GM19397 (cell line): ENCODE data around the gene AP4S1.
A peak's percentile ranks its signal among the peaks of the same experiment; 100 is the strongest.
"Not testable (repeated sequence)": the region's sequence is repeated elsewhere in the genome, so short reads cannot be mapped to it uniquely, and the experiment has no call there.

Source experiments
- ATAC-seq: cut with Tn5 transposase; IDR thresholded peaks from one replicate; pipeline ENCODE4 v1.9.1; 2021; ENCODE audit warnings: mild to moderate bottlenecking, moderate library complexity; ENCODE audit not compliant: unreplicated experiment

AP4S1 gene, protein sequence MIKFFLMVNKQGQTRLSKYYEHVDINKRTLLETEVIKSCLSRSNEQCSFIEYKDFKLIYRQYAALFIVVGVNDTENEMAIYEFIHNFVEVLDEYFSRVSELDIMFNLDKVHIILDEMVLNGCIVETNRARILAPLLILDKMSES

DNA sequence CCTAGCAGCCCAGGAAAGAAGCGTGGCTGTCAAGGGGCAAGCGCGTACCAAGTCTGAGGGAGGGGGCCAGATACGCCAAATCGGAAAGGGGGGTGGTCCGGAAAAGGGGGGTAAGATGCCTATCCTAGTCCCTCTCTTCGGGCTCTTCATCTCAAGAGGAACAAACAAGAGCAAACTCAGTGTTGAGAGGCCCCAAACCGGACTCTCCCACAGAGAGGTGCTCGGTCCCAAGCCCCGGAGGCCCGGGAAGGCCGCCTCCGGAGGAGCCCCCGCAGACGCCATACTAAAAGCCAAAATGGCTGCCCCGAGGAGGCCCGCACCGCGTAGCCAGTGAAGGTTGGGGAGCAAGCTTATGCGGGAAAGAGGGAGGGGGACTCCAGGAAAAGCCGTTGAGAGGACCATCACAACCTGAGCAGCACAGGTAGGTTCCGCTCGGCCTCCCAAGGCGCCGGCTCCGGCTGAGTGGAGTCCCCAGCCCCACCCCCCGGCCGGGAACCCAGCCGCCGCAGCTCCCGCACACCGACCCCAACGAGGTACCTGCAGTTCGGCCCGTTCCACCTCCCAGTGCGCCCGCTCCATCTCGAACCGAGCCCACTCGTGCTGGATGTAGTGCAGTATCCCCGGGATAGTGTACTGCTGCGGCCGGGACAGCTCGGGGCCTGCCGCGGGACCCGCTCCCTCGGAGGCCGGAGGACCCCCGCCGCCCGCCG is at the start of gene AP4S1:
TSS of gene AP4S1 (plus strand) at position 283 of the 710 bp plus-strand sequence. CDS start 40,548 bp downstream, outside the sequence.
- ATAC-seq = peak; percentile 19

DNA sequence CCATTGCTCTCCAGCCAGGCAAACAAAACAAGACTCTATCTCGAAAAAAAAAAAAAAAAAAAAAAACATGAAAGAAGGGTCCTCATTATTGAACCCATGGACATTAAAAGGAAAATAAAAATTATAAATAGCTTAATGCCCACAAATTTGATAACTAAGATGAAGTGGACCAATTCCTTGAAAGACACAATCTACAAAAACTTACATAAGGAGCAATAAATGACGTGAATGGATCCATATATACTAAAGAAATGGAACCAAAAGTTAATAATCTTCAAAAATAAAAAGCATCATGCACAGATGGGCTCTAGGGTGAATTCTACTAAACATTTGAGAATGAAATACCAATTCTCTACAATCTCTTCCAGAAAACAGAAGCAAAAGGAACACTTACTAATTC is 47.7 kb upstream of the AP4S1 start:
- no peak for ATAC-seq

DNA sequence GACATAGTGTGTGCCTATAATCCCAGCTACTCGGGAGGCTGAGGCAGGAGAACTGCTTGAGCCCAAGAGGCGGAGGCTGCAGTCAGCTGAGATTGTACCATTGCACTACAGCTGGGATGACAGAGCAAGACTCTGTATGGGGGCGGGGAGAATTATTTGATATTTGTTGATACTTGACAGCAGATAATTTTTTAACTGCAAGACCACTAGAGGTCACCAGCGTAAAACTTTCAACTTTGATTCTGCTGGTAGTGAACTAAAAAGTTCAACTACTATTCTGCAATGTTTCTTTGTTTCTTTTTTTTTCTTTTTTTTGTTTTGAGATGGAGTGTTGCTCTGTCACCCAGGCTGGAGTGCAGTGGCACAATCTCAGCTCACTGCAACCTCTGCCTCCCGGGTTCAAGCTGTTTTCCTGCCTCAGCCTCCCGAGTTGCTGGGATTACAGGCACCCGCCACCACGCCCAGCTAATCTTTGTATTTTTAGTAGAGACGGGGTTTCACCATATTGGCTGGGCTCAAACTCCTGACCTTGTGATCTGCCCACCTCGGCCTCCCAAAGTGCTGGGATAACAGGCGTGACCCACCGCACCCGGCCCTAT is 45.2 kb upstream of the AP4S1 start:
- not testable (repeated sequence) for ATAC-seq

DNA sequence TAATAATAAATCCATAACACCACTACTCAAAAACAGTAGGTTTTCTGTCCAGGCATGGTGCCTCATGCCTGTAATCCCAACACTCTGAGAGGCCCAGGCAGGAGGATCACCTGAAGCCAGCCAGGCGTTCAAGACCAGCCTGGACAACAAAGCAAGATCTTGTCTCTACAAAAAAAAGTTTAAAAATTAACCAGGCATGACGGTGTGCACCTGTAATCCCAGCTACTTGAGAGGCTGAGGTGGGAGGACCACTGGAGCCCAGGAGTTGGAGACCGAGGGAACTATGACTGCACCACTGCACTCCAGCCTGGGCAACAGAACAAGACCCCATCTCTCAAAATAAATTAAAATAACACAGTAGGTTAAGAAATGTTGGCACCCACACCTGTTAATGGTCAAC is 44.5 kb upstream of the AP4S1 start:
- ATAC-seq = no peak

DNA sequence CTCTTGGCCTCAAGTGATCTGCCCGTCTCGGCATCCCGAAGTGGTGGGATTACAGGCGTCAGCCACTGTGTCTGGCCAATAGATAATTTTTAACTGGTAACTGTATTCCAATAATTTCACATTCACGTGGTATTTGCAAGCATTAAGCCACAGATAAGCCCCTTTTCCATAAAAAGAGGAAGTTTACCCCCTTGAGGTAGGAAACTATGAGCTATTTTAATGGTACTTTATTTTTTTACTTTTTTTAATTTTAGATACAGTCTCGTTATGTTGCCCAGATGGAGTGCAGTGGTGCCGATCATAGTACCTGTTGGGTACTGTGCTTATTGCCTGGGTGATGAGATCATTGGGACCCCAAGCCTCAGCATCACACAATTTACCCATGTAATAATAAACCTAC is 42.9 kb upstream of the AP4S1 start:
- no peak for ATAC-seq

DNA sequence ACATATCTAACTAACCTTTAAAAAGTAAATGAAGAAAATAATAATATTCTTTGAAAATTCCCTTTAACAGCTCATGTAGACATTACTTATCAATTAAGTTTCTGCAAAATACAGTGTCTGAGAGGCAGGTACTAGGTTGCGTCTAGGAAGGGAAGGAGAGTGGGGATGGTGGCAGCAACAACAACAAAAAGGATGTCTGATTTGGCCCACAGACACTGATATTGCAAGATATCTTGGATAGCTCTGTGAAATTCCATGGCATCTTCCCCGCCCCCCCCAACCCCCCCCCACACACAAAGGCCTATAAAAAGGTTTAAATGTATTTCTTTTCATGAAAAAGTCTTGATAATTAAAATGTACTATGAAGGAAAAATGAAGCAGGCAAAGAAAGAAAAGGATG is 41.6 kb upstream of the AP4S1 start:
- no peak for ATAC-seq

DNA sequence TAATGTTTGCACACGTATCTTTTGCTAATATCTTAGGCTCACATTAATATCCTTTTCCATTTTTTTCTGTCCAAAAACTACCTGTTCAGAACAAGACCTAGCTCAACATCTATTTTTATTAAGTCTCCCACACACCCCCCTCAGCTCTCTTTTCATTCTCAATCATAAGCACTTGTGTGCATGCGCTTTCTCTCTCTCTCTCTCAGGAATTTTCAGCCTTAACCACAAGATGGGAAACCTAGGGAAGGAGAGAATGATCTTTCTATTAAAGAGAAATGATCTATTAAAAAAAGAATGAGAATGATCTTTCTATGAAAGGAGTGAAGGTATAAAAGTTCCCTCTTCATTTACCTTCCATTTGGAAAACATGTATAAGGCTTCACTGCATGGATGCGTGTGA is 39.7 kb upstream of the AP4S1 start:
- no peak for ATAC-seq

DNA sequence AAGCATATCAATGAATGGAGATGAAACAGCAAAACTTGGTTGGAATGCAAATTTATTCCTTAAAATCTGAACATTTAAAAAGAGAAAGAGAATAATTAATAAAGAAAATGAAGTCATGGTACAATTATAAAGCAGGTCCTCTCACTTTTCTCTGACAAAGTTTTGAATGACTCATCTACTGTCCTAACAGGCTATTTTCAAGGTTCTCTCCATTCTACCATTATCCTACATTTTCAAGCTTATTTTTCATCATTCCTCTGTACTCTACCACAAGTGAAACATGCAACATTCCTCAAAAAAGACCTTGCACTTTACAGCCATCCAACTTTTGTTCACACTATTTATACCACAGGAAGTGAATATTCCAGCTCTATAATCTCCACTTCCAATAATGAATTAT is 36.9 kb upstream of the AP4S1 start:
- no peak for ATAC-seq

DNA sequence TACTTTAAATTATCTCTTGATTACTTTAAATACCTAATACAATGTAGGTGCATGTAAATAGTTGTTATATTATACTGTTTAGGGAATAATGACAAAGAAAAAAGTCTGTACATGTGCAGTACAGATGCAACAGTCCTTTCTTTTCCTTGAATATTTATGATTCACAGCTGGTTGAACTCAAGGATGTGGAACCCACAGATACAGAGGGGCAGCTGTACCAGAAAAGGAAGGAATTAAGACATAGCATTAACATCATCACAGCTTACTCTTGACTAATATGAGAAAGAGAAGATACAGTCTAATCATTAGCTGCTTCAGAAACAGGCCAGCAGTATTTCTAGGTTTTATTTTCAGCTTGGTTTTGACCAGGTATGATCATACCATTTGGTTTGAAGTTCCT is 34.7 kb upstream of the AP4S1 start:
- no peak for ATAC-seq

DNA sequence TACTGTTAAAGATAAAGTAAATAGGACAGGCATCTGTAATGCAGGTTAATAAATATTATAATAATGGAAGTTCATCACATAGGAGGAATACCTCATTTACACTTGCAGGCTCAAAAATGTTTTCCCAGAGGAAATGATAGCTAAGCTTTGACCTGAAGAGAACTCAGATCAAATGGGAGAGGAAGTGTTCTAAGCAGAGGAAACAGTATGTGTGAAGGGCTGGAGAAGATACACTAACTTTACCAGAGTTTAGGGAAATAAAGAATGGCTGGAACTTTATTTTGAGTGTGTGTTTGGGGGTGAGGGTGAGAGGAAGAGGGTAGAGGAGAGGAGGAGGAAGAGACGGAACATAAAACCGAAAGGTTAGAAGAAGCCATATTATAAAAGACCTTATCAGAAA is 34.0 kb upstream of the AP4S1 start:
- no peak for ATAC-seq

DNA sequence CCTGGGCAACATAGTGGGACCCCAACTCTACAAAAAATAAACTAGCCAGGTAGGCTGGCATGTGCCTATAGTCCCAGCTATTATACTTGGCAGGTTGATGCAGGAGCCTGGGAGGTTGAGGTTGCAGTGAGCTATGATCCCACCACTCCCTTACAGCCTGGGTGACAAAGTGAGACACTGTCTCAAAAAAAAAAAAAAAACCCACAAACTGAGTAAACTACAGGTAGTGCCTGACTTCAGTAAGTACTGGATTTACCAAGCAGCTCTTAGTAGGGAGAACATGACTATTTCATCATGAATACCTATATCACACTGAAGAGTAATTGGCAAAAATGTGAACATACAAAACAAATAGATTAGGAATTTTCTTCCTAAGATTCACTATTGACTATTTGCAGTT is 32.4 kb upstream of the AP4S1 start:
- no peak for ATAC-seq

DNA sequence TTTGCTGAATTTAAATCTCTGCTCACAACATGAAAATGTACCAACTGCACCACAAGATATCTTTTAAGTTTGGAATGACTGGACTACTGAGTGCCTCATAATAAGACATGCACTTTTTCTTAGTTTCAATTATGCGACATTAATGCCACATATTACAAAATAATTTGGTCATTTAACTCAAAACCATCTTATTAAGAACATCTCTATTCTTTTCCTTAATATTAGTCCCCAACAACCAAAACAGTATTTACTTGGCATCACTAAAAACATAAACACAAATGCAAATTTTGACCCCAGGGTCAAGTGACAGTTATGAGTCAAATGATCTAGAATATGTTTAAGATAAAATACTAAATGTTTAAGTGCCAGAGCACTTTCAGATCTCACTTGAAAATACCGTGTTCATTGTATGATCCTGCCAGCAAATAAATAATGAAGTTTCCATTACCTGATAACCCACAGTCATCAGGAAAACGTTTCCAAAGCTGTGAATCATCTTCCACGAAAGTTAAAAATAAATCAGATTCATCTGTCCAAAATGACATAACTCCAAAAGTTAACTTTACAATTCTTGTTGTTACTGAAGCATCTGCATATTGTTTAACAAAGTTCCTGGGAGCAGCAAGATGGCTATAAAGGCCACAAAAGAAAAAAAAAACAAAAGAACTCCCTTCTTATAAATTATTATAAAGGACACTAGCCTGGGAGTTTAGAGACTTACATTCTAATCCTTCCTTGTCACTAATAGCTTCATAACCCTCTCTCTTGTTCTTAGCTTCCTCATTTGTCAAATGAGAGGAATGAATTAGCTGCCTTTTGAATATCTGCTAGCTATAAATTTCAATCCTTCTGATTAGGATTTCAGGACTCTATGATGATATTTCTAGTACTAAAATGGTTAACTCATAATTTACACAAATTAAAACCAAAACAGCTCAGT is 30.5 kb upstream of the AP4S1 start:
- ATAC-seq = no peak

DNA sequence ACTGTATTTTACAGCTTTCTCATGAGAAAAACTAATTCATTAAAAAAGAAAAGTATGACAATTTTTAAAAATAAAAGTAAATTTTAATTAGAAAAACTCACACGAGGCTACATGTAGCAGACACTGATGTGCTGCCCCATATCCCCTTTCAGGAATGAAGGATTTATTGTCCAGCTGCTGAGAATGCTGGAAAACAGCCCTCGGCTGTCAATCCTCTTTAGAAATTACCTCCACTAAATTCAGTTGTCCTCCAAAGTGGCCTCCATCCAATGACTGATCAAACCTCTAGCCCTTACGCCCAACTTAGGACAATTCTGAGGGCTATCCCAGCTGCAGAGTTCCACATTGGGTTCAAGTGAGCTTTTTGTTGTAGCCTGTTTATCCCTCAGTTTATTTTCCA is 29.8 kb upstream of the AP4S1 start:
- no peak for ATAC-seq

DNA sequence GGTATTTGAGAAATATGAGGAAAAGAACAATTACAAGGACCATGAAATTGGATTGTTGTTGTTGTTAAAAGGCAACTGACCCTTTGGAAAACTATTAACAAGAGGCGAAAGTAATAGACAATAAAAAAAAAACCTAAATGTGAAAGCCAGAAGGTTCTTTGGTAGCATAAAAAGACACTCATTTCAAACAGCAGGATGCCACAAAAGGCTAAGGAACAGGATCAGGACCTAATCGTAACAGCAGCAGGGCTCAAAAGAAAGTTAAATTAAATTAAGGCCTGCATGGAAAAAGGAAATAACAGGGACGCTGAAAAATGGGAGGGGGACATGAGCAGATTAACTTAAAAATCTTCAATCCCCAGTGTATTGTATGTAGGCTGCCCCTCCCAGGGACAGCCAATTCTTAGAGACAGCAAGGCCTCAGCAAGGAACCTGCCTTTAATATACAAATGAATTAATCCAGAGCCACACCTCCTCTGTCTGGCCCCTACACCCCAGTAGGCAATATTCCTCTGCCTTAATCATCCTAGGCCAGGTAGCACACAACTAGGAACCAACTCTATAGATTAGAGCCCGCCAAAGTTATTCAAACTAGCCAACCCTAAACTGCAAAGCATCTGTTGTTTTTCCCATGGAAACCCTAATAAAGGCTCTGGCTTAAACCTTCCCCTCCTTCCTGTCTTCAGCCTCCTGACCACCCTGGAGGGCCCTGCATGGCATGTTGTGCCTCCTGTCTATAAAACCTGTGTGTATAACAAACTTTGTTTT is 28.4 kb upstream of the AP4S1 start:
- ATAC-seq = no peak

DNA sequence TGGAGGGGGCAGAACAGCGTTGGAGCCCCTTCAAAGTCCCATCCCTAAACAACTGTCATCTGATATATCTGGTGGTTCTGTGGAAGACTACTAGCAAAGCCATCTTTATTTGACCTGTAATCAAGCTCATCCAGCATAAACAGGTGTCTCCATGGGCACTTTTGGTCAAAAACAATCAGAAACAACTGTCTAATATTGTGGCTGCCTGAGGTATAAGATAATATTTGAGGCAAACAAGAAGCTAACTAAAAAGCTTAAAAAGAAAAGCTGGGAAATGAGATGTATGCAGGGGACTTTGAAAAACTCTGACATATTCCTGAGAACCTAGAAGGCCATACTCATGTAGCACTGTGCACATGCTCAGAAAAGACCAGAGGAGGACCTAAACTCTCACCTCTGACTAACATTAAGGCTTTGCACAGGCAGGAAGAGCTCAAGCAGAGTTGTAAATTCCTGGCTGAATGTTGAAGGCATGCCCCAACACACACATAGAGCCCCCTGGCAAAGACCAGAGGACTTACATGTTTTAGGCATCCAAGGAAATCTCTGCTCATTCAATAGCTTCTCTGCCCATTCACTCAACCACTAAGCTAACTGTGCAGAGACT is 27.2 kb upstream of the AP4S1 start:
- no peak for ATAC-seq

DNA sequence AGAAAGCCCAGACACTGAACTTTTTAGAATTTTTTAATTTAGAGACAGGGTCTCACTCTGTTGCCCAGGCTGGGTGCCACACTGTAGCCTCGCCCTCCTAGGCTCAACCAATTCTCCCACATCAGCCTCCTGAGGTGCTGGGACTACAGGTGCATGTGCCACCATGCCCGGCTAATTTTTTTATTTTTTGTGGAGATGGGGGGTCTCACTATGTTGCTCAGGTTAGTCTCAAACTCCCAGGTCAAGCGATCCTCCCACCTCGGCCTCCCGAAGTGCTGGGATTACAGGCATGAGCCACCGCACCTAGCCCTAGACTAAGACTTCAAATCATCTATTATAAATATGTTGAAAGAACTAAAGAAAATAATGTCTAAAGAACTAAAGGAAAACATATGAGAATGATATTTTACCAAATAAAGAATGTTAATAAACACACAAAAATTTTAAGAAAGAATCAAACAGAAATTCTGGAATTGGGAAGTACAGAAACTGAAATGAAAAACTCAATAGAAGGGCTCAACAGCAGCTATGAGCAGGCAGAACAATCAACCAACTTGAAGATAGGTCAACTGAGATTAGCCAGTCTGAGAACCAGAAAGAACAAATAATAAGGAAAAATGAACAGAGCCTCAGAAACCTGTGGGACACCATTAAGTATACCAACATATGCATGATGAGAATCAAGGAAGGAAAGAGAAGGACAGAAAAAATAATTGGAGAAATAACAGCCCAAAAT is 26.2 kb upstream of the AP4S1 start:
- ATAC-seq = no peak

DNA sequence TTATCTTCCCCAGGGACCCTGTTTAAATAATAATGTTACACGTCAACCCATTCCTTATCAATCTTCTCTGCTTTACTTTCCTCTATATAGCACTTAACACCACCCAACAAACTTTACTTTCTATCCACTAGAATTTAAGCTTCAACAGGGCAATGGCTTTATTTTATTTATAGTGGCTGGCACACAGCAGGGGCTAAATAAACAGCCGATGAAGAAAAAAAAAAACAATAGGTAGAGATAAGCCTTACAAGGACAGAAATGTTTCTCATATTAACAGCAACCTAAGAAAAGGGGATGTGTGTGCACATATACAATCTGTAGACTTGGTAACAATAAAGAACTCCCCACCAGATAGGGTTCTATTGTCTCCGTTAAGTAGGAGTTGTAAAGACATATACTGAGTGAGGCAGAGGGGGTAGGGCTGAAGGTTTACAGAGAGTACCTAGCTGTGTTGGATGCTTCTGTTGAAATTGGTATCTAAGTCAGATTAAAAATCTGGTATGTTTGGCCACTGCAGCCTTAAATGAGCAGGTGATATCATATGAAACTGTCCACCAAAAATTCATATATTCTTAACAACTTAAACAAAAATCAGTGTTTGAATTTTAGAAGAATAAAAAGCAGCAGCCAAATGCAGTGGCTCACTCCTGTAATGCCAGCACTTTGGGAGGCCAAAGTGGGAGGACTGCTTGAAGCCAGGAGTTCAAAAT is 24.7 kb upstream of the AP4S1 start:
- ATAC-seq = no peak

DNA sequence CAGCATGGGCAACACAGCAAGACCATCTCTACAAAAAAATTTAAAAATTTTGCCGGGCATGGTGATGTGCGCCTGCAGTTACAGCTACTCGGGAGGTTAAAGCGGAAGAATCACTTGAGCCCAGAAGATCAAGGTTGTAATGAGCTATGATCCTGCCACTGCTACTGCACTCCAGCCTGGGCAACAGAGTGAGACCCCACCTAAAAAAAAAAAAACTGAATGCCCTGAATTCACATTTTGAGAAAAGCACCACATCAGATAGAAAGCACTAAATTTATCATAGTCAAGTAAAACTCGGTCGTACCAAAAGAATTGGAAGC is 24.1 kb upstream of the AP4S1 start:
- ATAC-seq = no peak

DNA sequence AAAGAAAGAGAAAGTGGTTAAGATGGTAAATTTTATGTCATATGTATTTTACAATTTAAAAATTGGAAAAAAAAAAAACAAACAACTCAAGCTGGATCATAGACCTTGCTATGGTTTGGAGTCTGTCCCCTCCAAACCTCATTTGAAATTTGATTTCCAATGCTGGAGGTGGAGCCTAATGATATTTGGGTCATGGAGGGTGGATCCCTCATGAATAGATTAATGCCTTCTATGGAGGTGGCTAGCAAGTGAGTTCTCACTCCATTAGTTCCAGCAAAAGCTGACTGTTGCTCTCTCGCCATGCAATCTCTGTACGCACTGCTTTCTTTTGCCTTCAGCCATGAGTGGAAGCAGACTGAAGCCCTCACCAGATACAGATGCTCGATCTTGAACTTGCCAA is 22.2 kb upstream of the AP4S1 start:
- no peak for ATAC-seq
